Measurements from ENCODE around the gene RAB14.
"Not testable (repeated sequence)": the region's sequence is repeated elsewhere in the genome, so short reads cannot be mapped to it uniquely, and the experiment has no call there.

Gene RAB14

GRCh38 chr9:121192959-121193640 is 8.6 kb downstream of the RAB14 start:
- no peak for DNase-seq (ENCODE audit: low read depth in 2 of 3, low spot score in 1 of 3)

GRCh38 chr9:121192518-121192917 is 9.2 kb downstream of the RAB14 start:
- no peak for DNase-seq (ENCODE audit: low read depth in 2 of 3, low spot score in 1 of 3)

DNA sequence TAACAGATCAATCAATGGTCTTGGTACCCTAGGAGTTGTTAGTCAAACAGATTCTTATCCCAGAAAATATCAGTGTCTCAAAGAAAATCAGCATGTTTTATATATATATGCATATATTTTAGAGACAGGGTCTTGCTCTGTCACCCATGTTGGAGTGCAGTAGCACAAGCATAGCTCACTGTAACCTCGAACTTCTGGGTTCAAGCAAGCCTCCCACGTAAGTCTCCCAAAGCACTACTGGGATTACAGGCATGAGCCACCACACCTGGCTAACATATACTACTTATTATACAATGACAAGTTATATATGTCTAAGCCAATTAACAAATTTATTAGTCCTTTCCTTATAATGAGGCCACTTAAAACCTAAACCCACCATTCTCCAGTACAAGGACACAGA is 10.4 kb downstream of the RAB14 start:
- no peak for DNase-seq (ENCODE audit: low read depth in 2 of 3, low spot score in 1 of 3)

DNA sequence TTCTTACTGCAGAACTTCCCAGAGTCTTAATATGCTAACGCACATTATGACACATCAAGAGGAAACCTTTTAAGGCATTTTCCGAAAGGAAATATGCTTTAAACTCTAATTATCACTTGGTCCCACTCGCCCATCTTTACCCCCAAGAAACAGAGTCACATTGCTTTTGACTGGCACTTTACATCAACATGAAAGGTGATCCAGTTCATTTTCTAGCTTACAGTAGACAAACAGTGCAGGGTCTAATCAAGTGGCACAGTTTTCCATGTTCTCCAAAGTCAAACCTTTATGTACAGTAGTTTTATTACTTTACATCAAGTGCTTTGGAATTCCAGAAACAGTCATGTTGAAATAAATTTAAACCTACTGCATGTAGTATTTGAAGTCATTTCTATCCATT is 12.0 kb downstream of the RAB14 start:
- DNase-seq (ENCODE audit: low read depth in 2 of 3, low spot score in 1 of 3) = no peak

GRCh38 chr9:121189006-121189405 is 12.7 kb downstream of the RAB14 start:
- DNase-seq (ENCODE audit: low read depth in 2 of 3, low spot score in 1 of 3) = no peak

- no peak for DNase-seq (ENCODE audit: low read depth in 2 of 3, low spot score in 1 of 3)
These were observed 13.9 kb downstream of the RAB14 start for GRCh38 chr9:121187636-121188305.

DNA sequence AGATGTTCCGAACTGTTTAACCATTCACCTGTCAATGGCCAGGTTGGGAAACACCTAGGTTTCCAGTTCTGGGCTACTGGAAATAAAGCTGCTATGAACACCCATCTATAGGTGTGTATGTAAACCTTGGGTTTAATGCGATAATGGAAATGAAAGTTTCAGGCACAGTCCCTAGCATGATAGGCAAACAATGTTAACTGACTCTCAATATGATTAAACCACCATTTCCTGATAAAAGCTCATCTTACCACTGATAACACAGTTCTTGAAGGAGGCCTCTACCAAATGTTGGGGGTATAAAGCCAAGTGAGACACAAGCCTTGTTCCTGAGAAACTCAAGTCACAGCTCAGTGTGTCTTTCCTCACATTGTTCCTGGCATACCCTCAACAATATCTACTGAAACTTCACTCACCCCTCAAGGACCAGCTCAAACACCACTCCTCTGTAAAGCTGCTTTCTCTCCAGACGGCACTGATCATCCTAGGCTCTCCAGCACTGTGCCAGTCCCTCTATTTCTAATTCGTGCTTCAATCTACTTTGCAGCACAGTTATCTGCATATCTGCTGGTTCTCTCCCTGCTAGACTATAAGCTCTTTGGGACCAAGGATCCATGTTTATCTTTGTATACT is 15.8 kb downstream of the RAB14 start:
- DNase-seq (ENCODE audit: low read depth in 2 of 3, low spot score in 1 of 3) = no peak

GRCh38 chr9:121185178-121185745 is 16.4 kb downstream of the RAB14 start:
- no peak for DNase-seq (ENCODE audit: low read depth in 2 of 3, low spot score in 1 of 3)

GRCh38 chr9:121184463-121184862 is 17.2 kb downstream of the RAB14 start:
- no peak for DNase-seq (ENCODE audit: low read depth in 2 of 3, low spot score in 1 of 3)

DNA sequence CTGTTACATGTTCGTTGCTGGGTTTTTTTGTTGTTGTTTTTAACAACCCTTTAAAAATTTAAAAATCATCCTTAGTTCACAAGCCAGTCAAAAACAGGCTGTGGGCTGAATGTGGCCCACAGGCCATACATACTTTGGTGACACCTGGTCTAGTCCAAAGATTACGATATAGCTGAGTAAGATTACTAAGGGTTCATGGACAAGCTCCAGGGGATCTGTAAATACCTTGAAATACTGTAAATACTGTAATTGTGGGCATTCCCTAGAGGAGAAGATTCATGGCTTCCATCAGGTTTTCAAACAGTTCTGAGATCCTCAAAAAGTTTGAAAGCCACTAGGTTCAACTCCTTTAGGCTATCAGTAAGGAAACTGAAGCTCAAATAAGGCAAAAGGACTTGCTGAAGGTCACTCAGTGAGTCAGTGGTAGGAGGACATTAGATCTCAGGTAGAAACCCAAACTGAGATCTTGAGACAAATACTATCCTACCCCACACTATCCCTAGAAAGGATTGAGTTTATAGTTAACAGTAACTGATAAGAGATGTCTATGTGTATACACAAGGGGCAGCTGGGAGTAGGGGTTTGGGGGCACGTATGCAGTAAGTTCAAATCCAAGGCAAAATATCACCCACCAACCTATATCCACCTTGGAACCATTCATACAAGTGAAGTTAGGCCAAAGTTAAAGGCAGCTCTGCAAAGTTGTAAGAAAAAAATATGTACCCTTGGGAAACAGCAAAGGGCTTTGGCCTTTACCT is 17.8 kb downstream of the RAB14 start:
- DNase-seq (ENCODE audit: low read depth in 2 of 3, low spot score in 1 of 3) = no peak

DNA sequence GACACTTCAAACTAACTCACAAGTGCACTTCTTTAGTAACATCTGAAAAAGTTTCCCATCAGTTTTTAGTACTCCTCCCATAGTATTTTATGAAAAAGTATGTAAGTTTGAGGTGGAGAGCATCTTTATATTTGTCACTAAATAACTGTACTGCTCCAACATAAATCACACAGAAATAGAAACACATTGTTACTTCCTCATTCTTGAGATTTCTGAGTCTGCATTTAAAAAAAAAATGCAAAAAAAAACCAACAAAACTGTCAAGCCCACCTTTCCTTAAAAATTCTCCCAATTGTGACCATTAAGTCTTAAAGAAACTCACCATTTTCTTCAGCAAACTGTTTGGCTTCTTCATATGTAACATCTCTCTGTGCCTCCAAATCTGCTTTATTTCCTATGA is 18.7 kb downstream of the RAB14 start:
- DNase-seq (ENCODE audit: low read depth in 2 of 3, low spot score in 1 of 3) = no peak

GRCh38 chr9:121182101-121182836 is 19.4 kb downstream of the RAB14 start:
- no peak for DNase-seq (ENCODE audit: low read depth in 2 of 3, low spot score in 1 of 3)

- DNase-seq (ENCODE audit: low read depth in 2 of 3, low spot score in 1 of 3) = no peak
These were observed 21.6 kb downstream of the RAB14 start for GRCh38 chr9:121179930-121180681.

- not testable (repeated sequence) for DNase-seq (ENCODE audit: low read depth in 2 of 3, low spot score in 1 of 3)
These were observed 22.3 kb downstream of the RAB14 start for GRCh38 chr9:121179373-121179721.

- DNase-seq (ENCODE audit: low read depth in 2 of 3, low spot score in 1 of 3) = no peak
These were observed 22.8 kb downstream of the RAB14 start for GRCh38 chr9:121178676-121179372.

- DNase-seq (ENCODE audit: low read depth in 2 of 3, low spot score in 1 of 3) = no peak
These were observed 28.2 kb downstream of the RAB14 start for GRCh38 chr9:121173501-121173900.

DNA sequence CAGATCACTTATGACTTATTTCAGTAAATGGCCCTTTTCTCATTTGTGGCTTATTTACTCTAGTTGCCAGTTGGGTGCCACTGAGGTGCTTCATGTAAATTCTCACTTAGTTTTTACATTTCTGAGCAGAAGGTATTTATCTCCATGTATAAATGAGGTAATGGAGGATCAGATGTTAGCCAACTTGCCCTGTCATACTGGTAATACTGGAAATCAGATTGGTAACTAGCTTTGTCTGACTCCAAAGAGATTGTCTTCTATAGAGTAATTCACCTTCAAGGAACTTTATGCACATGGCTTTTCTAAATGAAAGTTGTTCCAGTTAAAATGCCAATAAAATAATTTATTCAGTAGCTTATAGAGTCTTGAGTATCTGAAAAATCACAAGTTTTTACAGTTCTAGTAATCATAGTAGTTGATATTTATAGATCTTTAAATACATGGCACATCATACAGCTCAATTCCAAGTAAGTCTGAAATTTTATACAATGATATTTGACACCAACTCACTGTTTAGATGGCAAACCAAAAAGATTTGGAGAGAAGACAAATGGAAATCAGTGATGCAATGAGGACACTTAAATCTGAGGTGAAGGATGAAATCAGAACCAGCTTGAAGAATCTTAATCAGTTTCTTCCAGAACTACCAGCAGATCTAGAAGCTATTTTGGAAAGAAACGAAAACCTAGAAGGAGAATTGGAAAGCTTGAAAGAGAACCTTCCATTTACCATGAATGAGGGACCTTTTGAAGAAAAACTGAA is 28.8 kb downstream of the RAB14 start:
- DNase-seq (ENCODE audit: low read depth in 2 of 3, low spot score in 1 of 3) = no peak

DNA sequence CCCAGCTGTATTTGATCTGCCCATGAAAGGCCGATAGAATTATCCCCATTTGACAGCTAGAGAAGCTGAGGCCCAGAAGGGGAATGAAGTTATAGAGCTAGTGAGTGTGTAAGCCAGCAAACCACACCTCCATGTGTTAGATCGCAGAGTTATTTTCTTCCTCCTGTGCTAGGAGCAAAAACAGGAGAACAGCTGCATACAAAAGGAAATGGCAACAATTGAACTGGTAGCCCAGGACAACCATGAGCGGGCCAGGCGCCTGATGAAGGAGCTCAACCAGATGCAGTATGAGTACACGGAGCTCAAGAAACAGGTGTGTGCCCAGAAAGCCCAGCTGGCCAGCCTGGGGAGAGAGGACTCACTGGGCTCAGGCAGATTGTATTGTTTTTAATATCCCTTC is 30.4 kb downstream of the RAB14 start:
- no peak for DNase-seq (ENCODE audit: low read depth in 2 of 3, low spot score in 1 of 3)

- DNase-seq (ENCODE audit: low read depth in 2 of 3, low spot score in 1 of 3) = no peak
These were observed 32.5 kb downstream of the RAB14 start for GRCh38 chr9:121169094-121169601.

Data from stimulated activated CD4-positive, alpha-beta T cell treated with anti-CD3 and anti-CD28 coated beads, Interleukin-12 subunit alpha, Interleukin-12 subunit beta, amount 100 ng/mL, for 48 hours (primary cell).